T-helper 2 cell treated with Interferon-gamma antibody and Interleukin-4, amounts not matched to agents 5 μg/mL and 100 μg/mL, for 36 hours (primary cell): ENCODE results near the gene BRINP2.
A peak's percentile ranks its signal among the peaks of the same experiment; 100 is the strongest.

Experiments
- DNase-seq: peaks from one replicate; pipeline ENCODE4 v3.0.0; 2021; ENCODE audit warnings: low spot score
- H3K27ac Mint-ChIP-seq: one replicate; pipeline ENCODE4 v1.8.0; 2021; ENCODE audit warnings: mild to moderate bottlenecking, mixed read lengths
- H3K27me3 Mint-ChIP-seq: one replicate; pipeline ENCODE4 v1.8.0; 2021; ENCODE audit warnings: low read depth, mixed read lengths
- H3K36me3 Mint-ChIP-seq: one replicate; pipeline ENCODE4 v1.8.0; 2021; ENCODE audit warnings: low read depth, mixed read lengths
- H3K4me1 Mint-ChIP-seq: one replicate; pipeline ENCODE4 v1.8.0; 2021; ENCODE audit warnings: low read depth, mixed read lengths
- H3K4me3 Mint-ChIP-seq: one replicate; pipeline ENCODE4 v1.8.0; 2022; ENCODE audit warnings: mild to moderate bottlenecking, moderate library complexity, mixed read lengths
- H3K9me3 Mint-ChIP-seq: one replicate; pipeline ENCODE4 v1.8.0; 2021; ENCODE audit warnings: mixed read lengths

BRINP2 gene

DNA sequence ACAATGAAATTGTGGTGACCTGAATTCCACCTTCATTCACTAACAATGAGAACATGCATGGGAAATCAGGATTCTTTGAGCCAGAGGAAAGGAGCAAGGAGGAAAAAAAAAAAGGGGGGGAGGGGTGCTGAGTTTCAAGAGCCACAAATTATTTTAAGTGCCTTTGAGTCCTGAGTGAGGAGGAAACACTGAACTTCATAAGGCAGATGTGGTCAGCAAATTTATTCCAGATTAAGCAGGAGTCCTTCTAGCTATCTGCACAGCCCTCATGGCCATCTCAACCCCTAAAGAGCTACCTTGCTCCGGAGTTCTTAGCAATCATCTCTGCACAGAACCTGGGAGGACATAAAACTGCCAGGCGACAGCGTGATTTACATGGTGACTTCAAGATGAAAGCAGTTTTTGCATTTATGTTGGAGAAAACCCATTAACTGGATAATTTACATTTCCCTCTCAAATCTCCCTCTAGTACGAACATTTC lies 27.9 kb upstream of the BRINP2 start:
- Mint-ChIP-seq H3K27ac (no peak overlapping the region), H3K4me3 (no peak overlapping the region), H3K9me3 (no peaks in the 10 kb centered on the region), H3K36me3 (no peaks in the 10 kb centered on the region), H3K27me3 (no peaks in the 10 kb centered on the region), H3K4me1 (no peaks in the 10 kb centered on the region)
- no peak for DNase-seq

DNA sequence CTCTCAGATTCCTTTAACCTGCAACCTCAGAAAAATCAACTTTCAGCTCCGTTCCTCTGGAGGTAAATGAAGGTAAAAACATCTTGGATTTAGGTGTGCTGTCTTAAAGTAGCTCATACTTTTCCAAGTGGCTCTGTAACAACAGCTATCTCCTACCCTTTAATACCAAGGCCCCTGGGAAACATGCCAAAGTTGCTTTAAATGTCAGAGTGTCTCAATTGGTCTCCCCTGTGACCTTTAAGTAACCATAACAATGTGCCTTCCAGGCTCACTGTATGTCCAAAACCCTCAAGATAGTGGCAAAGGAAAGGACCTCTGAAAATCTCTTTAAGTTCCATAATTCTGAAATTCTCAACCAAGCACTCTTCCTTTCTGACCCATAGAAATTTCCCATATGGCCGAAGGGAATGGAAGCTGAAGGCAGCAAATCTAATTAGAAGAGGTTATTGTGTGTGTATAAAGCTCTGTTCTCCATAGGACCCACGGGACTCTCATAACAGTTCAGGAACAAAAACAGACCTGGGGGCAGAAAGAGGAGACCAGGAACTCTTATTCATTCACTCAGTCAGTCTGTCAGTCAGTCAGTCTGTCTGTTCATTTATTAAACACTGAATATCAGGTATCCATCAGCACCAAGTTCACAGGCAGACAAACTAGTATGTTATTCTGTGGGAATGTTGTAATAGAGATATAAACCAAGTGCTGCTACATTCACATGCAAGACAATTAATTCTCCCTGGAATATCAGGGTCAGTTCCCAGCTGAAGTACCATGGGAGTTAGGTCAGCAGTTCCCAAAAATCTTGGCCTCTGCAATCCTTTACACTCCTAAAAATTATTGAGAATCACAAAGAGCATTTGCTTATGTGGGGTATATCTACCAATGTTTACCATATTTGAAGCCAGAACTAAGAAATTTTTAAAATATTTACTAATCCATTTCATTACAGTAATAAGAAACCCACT lies 25.4 kb upstream of the BRINP2 start:
- H3K27ac Mint-ChIP-seq: no peak overlapping the region
- no peak overlapping the region for H3K4me3 Mint-ChIP-seq
- no peaks in the 10 kb centered on the region for H3K36me3 Mint-ChIP-seq
- H3K9me3 Mint-ChIP-seq: no peaks in the 10 kb centered on the region
- H3K4me1 Mint-ChIP-seq: no peaks in the 10 kb centered on the region
- no peaks in the 10 kb centered on the region for H3K27me3 Mint-ChIP-seq
- DNase-seq: no peak

DNA sequence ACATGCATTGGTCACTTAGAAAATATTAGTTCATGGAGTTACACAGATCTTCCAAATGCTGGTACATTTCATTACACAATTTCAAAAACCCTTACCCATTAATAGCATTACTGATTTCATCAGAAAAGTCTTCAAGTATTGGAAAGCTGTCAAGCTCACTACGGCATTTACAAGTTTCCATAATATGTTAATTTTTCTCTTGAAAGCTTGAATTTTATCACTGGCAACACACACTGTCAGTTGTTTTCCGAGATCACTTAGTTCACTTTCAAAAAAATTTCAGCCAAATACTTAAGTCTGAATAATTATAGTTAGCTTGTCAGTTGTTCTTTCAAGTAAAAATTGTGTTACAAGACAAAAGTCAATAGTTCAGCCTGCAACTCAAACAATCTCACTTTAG lies 24.3 kb upstream of the BRINP2 start:
- DNase-seq: no peak
- Mint-ChIP-seq H3K4me3 (no peak overlapping the region), H3K27ac (no peak overlapping the region), H3K4me1 (no peaks in the 10 kb centered on the region), H3K36me3 (no peaks in the 10 kb centered on the region), H3K27me3 (no peaks in the 10 kb centered on the region), H3K9me3 (no peaks in the 10 kb centered on the region)

DNA sequence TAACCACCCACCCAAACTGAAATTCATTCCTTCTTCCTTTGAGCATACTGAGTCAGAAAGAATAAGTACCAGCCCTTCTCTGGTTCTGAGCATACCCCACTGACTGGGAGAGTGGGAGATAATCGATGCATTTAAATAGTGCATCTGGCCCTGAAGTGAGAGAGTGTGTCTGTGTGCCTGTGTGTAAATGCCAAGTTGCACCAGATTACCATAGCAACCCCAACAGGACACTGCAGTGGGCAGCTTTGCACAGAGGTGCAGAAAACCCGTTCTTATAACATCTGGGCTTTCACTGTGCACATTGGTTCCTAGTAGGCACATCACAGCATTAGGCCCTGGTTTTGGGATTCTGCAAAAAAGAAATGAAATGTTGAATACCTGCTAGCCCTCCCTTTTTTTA lies 8.5 kb upstream of the BRINP2 start:
- Mint-ChIP-seq H3K27me3 (peaks cover 20% of the 10 kb centered on the region), H3K4me3 (no peak overlapping the region), H3K36me3 (no peaks in the 10 kb centered on the region), H3K9me3 (no peaks in the 10 kb centered on the region), H3K27ac (no peak overlapping the region), H3K4me1 (no peaks in the 10 kb centered on the region)
- no peak for DNase-seq

DNA sequence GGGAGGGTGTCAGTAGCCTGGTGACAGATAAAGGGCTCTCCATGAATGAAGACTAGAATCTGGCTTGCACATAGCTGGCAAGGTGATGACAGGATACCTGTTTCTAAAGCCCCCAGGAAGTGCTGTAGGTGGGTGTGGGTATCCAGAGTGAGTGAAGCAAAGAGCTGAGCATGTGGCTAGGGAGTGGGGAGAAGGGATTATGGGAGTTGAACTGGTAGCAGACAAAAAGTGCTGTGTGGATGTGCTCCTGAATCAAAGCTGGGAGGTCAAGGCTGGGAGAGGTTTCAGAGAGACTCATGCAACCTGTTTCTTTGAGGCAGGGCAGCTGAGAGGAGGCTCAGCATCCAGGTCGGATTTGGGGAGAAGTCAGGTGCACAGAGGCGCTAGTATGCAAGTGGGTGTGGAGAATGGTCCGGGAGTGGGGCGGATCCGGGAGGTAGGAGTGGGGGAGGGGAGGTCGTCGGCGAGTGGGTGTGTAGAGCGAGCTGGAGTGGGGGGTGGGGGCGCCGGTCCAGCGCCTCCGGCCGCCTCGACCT lies 6.8 kb upstream of the BRINP2 start:
- DNase-seq: no peak
- Mint-ChIP-seq H3K9me3 (no peaks in the 10 kb centered on the region), H3K4me1 (no peaks in the 10 kb centered on the region), H3K27me3 (peaks cover 20% of the 10 kb centered on the region), H3K36me3 (no peaks in the 10 kb centered on the region), H3K4me3 (no peak overlapping the region), H3K27ac (no peak overlapping the region)

DNA sequence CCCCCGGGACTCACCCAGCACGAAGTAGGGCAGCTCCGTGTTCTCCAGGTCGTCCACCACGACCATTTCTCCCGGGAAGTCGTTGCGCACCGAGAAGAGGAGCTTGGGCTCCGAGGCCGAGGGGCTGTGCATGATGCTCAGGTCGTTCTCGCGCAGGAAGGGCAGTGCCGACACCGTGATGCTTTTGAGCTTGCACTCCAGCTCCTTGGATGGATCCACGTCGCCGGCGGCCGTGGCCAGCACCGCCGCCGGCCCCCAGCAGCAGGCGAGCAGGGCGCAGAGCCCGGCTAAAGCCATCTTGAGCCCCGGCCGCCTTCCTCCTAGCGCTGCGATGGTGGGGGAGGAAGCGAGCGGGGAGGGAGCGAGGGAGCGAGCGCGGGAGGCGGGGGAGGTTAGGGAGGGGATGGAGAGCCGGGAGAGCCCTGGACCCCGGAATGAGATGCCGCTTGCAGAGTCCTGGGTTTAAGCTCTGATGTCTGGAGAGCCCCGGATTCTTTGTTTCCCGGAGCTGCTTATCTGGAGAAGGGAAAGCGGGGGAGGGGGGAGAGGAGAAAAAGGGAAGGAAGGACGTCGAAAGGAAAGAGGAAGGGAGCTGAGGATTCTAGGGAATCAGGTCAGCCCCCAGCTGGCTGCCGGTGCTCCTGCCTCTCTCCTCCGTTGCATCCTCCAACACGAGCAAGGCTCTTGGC lies 6.2 kb upstream of the BRINP2 start, which contains the start of gene ASTN1:
Gene ASTN1 (minus strand): TSS at position 333 of the 689 bp plus-strand sequence. CDS start 36 bp downstream, at position 297.
- H3K4me3 Mint-ChIP-seq: no peak within 1 kb of the TSS
- H3K9me3 Mint-ChIP-seq: no peaks in the 10 kb centered on the region
- H3K27me3 Mint-ChIP-seq: peaks cover 20% of the 10 kb centered on the region
- no peak within 1 kb of the TSS for H3K27ac Mint-ChIP-seq
- DNase-seq: no peak
- no peaks in the 10 kb centered on the region for H3K4me1 Mint-ChIP-seq
- H3K36me3 Mint-ChIP-seq: no peaks in the 10 kb centered on the region

DNA sequence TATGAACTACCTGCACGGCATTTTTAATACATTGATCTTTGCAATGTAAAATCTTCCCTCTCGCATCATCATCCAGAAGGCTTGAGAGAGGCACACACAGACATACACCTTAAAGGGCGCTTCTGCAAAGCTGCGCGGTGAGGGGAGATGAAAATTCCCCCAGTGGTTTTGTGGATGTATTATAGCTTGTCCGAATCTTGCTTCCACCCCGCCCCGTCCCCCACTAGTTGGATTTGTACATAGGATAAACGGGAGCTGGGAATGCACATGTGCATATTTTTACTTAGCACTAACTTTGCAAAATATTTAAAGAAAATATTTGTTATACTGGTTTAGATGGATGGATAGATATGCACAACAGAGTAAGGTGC lies 5.7 kb upstream of the BRINP2 start:
- H3K27me3 Mint-ChIP-seq: peaks cover 20% of the 10 kb centered on the region
- no peak overlapping the region for H3K4me3 Mint-ChIP-seq
- DNase-seq: no peak
- no peaks in the 10 kb centered on the region for H3K4me1 Mint-ChIP-seq
- no peaks in the 10 kb centered on the region for H3K36me3 Mint-ChIP-seq
- H3K27ac Mint-ChIP-seq: no peak overlapping the region
- no peaks in the 10 kb centered on the region for H3K9me3 Mint-ChIP-seq

DNA sequence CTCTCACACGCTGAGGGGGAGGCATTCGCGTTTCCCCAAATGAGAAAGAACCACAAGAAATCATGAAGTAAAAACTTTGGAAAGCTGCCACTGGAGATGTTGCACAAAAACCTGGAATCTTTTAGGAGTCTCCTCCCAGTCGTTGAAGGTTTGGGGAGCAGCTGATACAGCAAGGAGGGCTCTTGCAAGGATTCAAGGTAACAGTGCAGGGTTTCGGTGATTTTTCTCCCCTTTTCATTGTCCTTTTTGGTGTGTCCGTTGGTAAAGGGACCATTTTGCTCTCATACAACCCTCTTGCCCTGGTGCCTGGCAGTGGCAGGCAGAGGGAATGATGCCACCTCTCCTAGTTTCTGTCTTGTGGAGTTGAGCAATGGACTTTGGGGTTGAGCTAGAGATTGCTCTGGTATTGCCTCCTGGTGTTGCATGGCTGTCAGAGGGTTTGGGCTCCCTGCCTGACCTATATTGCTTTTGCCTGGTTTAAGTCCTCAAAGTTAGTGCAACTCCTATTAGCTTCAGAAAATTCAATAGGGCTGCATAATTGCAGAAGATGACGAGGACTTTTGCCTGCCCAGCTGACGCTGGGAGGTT lies 872 bp downstream of the BRINP2 start:
- Mint-ChIP-seq H3K4me1 (no peaks in the 10 kb centered on the region), H3K36me3 (no peaks in the 10 kb centered on the region), H3K4me3 (no peak overlapping the region), H3K9me3 (no peaks in the 10 kb centered on the region), H3K27me3 (peaks cover under 1% of the 10 kb centered on the region), H3K27ac (no peak overlapping the region)
- no peak for DNase-seq

DNA sequence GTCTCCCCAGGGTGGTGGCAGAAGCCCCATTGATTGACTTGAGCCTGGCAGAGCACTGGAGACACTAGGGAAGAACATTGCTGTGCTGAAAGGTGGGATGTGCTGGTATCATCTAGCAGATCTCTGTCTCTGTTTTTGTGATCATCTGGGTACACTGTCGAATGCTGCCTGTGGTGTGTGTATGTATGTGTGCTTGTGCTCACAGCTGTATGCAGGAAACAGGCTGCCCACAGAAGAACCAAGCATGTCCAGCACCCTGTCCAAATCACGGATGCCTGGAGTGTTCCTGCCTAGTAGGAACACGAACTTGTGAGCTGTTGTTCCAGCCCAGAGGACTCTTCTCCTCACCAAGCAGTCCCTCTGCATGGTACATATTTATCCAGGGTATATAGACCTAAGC lies 1.5 kb downstream of the BRINP2 start:
- Mint-ChIP-seq H3K4me1 (no peaks in the 10 kb centered on the region), H3K4me3 (no peak overlapping the region), H3K27ac (no peak overlapping the region), H3K9me3 (no peaks in the 10 kb centered on the region), H3K36me3 (no peaks in the 10 kb centered on the region), H3K27me3 (no peaks in the 10 kb centered on the region)
- no peak for DNase-seq

DNA sequence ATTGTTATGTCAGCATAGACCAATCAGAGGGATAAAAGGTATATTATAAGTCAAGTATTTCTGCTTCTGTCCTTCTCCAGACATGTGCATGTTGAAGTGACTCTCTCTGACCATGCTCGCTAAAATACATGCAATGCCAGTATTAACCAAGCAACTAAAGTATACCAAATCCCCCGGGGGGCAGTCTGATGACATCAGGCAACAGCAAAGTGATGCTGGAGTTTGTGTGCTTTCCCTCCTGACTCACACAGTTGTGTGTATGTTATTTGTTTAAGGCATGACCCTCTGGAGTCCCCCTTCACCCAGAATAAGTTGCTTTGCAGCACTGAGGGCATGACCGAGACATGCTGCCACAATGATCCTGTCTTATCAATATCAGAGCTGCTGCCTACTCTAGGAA lies 2.1 kb downstream of the BRINP2 start:
- H3K4me1 Mint-ChIP-seq: no peaks in the 10 kb centered on the region
- no peaks in the 10 kb centered on the region for H3K9me3 Mint-ChIP-seq
- H3K27ac Mint-ChIP-seq: no peak overlapping the region
- no peaks in the 10 kb centered on the region for H3K27me3 Mint-ChIP-seq
- no peaks in the 10 kb centered on the region for H3K36me3 Mint-ChIP-seq
- H3K4me3 Mint-ChIP-seq: no peak overlapping the region
- no peak for DNase-seq

DNA sequence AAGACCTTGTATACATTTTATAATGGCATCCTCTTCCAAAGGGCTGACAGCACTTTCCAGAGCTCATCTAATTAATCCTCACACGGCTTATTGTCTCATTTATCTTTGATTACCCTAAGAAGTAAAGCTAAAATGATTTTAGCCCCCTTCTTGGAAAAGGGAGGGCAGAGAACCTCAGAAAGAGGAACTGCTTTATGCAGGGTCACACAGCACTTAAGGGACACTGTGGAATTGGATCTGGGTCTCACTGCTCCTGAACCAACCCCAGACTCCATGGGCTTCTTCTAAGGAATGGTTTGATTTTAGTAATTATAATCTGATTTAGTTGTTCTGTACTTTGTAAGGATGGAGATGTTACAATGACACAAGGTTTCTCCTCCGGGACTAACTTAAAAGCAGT lies 3.2 kb downstream of the BRINP2 start:
- Mint-ChIP-seq H3K4me3 (no peak overlapping the region), H3K27ac (no peak overlapping the region), H3K4me1 (no peaks in the 10 kb centered on the region), H3K9me3 (no peaks in the 10 kb centered on the region), H3K27me3 (peaks cover 4% of the 10 kb centered on the region), H3K36me3 (no peaks in the 10 kb centered on the region)
- DNase-seq: no peak

DNA sequence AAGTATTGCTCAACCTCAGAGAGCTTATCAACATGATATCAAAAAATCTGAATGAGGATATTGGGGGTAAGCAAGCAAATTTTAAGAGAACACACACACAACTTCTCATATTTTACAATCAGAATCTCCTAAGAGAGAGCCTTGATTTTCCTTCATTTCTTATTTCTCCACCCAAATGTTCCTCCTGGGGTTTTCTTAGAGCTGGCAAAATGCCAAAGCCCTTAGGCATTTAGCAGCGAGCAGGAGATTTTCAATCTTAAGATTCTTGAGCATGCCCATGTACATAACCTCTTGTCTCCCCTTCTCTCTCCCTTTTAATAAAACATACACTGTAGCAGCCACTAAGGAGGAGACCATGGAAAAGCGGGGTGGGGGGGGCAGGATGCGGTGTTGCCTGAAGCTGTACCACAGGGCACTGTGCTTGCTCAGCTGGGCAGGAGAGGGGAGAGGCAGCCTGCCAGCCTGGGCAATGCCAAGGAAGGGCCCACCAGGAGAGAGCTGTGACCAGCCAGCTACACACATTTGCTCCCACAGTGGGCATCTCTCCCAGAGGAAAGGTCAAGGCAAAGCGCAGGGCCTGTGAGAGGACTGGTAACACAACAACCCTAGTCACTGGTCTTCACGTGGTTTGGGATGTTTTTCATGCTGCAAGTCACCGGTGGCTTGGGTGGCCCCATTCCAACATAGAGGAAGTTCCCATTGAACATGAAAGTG lies 4.3 kb downstream of the BRINP2 start:
- H3K4me3 Mint-ChIP-seq: no peak overlapping the region
- H3K9me3 Mint-ChIP-seq: no peaks in the 10 kb centered on the region
- peaks cover 5% of the 10 kb centered on the region for H3K27me3 Mint-ChIP-seq
- no peak for DNase-seq
- no peaks in the 10 kb centered on the region for H3K4me1 Mint-ChIP-seq
- H3K27ac Mint-ChIP-seq: no peak overlapping the region
- no peaks in the 10 kb centered on the region for H3K36me3 Mint-ChIP-seq

DNA sequence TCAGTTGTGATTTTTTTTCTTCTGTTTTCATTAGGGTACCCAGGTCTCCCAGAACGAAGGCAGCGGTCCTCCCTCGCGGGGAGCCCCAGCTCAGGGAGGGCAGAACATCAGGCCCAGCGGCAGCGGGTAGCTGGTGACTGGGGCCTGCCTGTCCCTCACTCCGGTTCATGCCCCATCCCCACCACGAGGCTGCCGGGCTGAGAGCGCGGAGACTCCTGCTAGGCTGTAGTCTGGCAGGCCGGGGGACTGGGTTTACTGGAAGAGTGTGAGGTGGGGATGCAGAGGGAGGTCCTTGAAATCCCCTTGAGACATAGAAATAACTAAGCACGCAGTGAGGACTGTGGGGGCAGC lies 10.5 kb downstream of the BRINP2 start:
- peaks cover 6% of the 10 kb centered on the region for H3K4me1 Mint-ChIP-seq
- no peaks in the 10 kb centered on the region for H3K36me3 Mint-ChIP-seq
- no peak overlapping the region for H3K27ac Mint-ChIP-seq
- H3K9me3 Mint-ChIP-seq: no peaks in the 10 kb centered on the region
- peaks cover 19% of the 10 kb centered on the region for H3K27me3 Mint-ChIP-seq
- peak overlapping the region; percentile 57 for H3K4me3 Mint-ChIP-seq
- DNase-seq: no peak
